Effector memory CD8-positive, alpha-beta T cell (primary cell): Measurements from ENCODE around the gene CSKMT.
"Not testable (repeated sequence)": the region's sequence is repeated elsewhere in the genome, so short reads cannot be mapped to it uniquely, and the experiment has no call there.

Source experiments
- ATAC-seq: fragments of 150-1000 bp; cut with Tn5 transposase; replicated peaks from 2 replicates; pipeline ENCODE4 v1.10.0; 2021; ENCODE audit warnings: mild to moderate bottlenecking, moderate library complexity
- DNase-seq, 3 experiments: peaks; one replicate each; pipeline ENCODE4 v3.0.0; 2021
- H3K27ac Mint-ChIP-seq, 2 donors: one replicate each; pipeline ENCODE4 v1.8.0; 2022; ENCODE audit warnings: mild to moderate bottlenecking in 2 of 2, mixed read lengths in 2 of 2, moderate library complexity in 2 of 2
- H3K27me3 Mint-ChIP-seq, 2 donors: one replicate each; pipeline ENCODE4 v1.8.0; 2022; ENCODE audit warnings: mixed read lengths in 2 of 2
- H3K36me3 Mint-ChIP-seq: one replicate; pipeline ENCODE4 v1.8.0; 2022; ENCODE audit warnings: mild to moderate bottlenecking, moderate library complexity, mixed read lengths; ENCODE audit not compliant: insufficient read depth
- H3K4me1 Mint-ChIP-seq, 2 donors: one replicate each; pipeline ENCODE4 v1.8.0; 2022; ENCODE audit warnings: low read depth in 2 of 2, mixed read lengths in 2 of 2
- H3K4me3 Mint-ChIP-seq, 2 donors: one replicate each; pipeline ENCODE4 v1.8.0; 2022; ENCODE audit warnings: mild to moderate bottlenecking in 2 of 2, mixed read lengths in 2 of 2, moderate library complexity in 2 of 2
- H3K9me3 Mint-ChIP-seq, 2 donors: one replicate each; pipeline ENCODE4 v1.8.0; 2022; ENCODE audit warnings: mixed read lengths in 2 of 2
- total RNA-seq, 9 experiments: gene quantifications; one replicate each; lab custom pipeline; 2026; lab: John Stamatoyannopoulos, UW

Gene CSKMT, protein sequence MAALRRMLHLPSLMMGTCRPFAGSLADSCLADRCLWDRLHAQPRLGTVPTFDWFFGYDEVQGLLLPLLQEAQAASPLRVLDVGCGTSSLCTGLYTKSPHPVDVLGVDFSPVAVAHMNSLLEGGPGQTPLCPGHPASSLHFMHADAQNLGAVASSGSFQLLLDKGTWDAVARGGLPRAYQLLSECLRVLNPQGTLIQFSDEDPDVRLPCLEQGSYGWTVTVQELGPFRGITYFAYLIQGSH
- total RNA-seq: 3.7 to 16.6 (median 9.0) reads per million in 9 experiments

DNA sequence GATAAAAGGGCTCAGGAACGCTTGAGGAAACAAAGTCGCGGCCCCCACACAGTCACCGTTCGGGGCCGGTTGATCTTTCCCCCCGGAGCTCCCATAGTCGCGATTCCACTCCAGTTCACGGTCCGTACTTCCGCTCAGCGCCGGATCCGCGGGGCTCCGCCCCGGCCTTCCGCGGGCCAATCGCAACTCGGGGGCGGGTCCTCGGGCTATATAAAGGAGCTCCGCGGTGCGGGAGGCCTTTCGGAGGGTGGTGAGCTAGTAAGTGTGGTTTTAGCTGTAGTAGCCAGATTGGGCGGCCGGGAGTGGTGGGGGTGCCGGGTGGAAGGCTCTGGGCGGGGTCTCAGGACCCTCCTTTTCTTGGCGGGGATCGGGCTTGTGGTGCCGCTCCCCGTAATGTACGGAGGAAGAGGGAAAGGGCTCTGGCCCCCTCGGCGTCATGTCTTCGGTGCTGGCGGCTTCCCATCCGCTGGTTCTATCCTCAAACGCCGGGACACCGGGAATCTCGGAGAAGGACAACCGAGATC, at the start of gene CSKMT, which contains the start of gene C11orf98:
CSKMT (plus strand) TSS at position 238 of the 524 bp plus-strand sequence. CDS start 568 bp downstream, outside the sequence.
C11orf98 (minus strand) TSS at position 136 of the 524 bp plus-strand sequence; CDS start at position 95, 41 bp downstream.
- Mint-ChIP-seq H3K36me3 (peaks cover 39% of the 10 kb centered on the region), H3K27me3 (no peaks in the 10 kb centered on the region), H3K4me1 (peaks cover 17 to 28% of the 10 kb centered on the region in 2 donors), H3K27ac (peak within 1 kb of the TSS; percentile 96 to 98), H3K9me3 (no peaks in the 10 kb centered on the region), H3K4me3 (peak within 1 kb of the TSS; percentile 95 to 96)
- ATAC-seq (peak; percentile 88), DNase-seq (peak; percentile 96 to 97 (median 97))

DNA sequence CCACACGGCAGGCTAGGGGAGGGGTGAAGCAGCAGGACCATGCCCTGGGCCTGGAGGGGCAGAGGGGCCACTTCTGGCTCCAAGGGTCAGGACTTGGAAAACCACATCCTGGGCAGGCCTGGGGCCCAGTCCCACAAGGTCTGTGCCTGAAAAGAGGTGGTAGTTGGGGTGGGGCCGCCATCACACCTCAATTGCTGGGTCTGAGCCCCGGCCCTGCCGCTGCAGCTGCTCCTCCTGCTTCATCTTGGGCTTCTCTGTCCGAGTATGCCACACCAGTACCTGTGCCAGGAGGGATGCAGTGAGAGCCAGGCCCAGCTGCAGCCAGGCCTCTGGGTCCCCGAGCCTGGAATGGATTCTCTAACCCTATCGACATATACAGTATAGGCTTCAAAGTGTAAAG, 49.6 kb upstream of the CSKMT start:
- H3K27me3 Mint-ChIP-seq: no peaks in the 10 kb centered on the region
- ATAC-seq: no peak
- DNase-seq: no peak
- H3K27ac Mint-ChIP-seq: no peak overlapping the region
- peaks cover 34% of the 10 kb centered on the region for H3K36me3 Mint-ChIP-seq
- H3K9me3 Mint-ChIP-seq: no peaks in the 10 kb centered on the region
- H3K4me3 Mint-ChIP-seq: no peak overlapping the region
- H3K4me1 Mint-ChIP-seq: peaks cover 25 to 40% of the 10 kb centered on the region in 2 donors

DNA sequence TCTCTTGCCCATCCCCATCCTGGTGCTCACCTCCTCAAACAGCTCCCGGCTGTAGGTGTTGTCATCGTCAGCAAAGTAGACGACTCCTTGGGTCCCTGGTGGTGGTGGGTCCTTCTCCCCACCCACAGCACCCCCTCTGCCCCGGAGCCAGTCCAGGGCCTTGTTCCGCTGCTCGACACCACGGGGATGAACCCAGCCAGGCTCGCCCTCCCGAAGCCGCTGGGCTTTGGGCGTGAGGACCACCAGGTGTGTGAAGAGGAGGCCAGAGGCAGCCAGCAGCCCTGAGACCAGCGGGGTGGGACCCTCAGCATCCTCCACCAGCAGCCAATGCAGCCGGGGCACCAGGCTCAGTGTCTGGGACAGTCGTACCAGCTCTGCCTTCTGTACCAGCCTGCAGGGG, 48.2 kb upstream of the CSKMT start:
- DNase-seq, H3K9me3 Mint-ChIP-seq, H3K4me3 Mint-ChIP-seq, ATAC-seq, H3K27me3 Mint-ChIP-seq: not testable (repeated sequence)
- Mint-ChIP-seq H3K27ac (peak overlapping the region; percentile 41 to 44), H3K4me1 (peaks cover 23 to 37% of the 10 kb centered on the region in 2 donors), H3K36me3 (peaks cover 32% of the 10 kb centered on the region)

DNA sequence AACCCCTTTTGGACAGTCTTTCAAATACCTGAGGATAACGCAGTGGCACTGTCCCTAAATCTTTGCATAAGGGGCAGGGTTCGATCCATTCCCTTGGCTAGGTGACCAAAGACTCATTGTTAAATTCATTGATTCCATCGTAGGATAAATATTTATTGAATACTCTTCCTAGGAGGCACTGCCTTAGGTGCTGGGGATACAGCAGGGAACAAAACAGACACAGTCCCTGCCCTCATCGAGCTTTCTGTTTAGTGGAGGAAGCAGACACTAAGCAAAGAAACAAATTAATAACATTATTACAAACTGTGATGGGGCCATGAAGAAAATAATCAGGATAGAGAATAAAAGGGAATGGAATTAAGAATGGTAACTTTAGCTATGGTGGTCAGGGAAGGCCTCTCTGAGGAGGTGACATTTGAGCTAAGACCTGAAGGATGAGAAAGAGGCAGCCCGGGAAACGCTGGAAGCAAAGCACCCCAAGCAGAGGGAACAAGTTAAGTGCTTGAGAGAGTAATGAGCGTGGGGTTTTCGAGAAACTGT, 44.0 kb upstream of the CSKMT start:
- Mint-ChIP-seq H3K9me3 (no peaks in the 10 kb centered on the region), H3K27me3 (no peaks in the 10 kb centered on the region), H3K27ac (peak overlapping the region; percentile 92 to 97), H3K36me3 (peaks cover 45% of the 10 kb centered on the region), H3K4me1 (peaks cover 18 to 20% of the 10 kb centered on the region in 2 donors), H3K4me3 (peak overlapping the region; percentile 80 to 91)
- no peak for DNase-seq
- ATAC-seq: no peak

DNA sequence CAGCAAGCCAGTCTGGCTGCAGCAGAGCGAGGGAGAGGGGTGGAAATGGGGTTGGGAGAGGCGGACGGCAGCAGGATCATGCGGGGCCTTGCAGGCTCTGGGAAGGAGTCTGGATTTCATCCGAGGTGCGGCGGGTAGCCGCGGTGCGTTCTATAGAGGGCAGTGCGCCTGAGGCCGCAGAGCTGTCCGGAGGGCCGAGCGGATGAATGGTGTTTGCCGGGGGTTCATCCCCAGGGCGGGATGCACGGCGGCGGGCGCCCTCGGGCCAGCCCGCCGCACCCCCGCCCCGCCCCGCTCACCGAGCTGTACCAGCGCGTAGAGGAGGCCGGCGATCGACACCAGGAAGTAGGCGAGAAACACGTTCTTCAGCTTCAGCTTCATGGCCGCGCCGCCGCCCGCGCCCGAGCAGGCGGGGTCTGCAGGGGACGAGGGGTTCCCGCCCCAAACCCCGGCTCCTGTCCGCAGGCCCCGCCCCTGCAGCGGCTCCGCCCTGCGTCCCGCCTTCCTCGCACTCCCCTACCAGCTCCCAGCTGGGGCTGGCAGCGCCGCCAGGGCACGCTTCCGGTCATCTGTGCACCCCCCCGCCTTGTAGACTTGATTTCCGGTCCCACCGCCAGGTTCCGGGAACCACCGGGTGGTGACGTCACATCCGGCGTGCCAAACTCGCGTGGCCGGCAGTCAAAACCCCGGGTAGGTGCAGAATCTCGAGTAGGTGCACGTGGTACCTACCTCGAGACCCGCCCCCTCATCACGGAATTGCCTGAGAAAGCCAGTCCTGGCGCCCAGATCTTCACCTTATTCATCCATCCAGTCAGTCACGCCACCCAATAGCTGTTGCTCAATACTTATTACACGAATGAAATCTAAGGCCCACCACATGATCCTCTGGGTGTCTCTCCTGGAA, 43.3 kb upstream of the CSKMT start, which contains the start of gene B3GAT3:
B3GAT3 (minus strand) TSS at position 420 of the 904 bp plus-strand sequence; CDS start at position 381, 39 bp downstream.
- H3K27me3 Mint-ChIP-seq: no peaks in the 10 kb centered on the region
- ATAC-seq: peak; percentile 85

DNA sequence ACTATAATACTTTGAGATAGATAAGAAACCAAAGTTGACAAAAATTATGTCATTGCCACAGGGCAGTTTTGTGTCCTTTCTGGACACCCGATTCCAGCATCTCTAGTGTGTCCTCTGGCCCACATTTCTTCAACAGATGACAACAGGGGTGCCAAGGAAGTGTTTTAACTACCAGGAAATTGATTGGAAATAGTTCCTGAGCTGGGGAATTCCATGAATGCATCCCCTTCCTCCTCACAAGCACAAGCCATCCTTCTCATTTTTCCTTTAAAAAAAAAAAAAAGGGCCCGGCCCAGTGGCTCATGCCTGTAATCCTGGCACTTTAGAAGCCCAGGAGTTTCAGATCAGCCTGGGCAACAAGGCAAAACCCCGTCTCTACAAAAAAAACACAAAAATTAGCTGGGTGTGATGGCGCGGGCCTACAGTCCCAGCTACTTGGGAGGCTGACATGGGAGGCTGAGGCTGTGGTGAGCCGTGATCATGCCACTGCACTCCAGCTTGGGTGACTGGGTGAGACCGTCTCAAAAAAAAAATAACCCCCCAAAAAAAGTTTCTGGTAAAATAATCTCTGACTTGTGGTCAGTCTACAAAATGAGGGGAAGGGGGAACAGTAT, 42.5 kb upstream of the CSKMT start:
- H3K36me3 Mint-ChIP-seq: peaks cover 39% of the 10 kb centered on the region
- H3K9me3 Mint-ChIP-seq: no peaks in the 10 kb centered on the region
- peak overlapping the region; percentile 92 to 97 for H3K27ac Mint-ChIP-seq

More for the DNA sequence above, 43.3 kb upstream of the CSKMT start, which contains the start of gene B3GAT3:
- peak; percentile 95 to 97 (median 96) for DNase-seq
- Mint-ChIP-seq H3K4me3 (peak within 1 kb of the TSS; percentile 80 to 91), H3K4me1 (peaks cover 18 to 20% of the 10 kb centered on the region in 2 donors), H3K36me3 (peaks cover 44% of the 10 kb centered on the region), H3K9me3 (no peaks in the 10 kb centered on the region), H3K27ac (peak within 1 kb of the TSS; percentile 92 to 97)

DNA sequence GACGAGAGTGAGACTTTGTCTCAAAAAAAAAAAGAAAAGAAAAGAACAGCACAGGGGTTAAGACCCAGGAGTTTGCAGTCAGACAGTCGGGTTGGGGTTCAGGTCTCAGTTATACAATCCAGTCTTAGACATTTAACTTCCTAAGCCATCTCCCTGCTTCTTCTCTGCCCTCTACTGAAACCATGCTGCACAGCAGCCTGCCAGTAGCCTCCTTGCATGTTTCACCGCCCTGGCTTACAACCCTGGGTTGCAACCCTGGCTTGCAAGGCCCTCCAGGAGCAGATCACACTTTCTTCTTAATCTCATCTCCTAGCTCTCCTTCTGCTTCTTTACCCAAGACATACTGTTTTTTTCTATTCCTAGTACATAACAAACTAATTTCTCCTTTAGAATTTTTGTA, 37.4 kb upstream of the CSKMT start:
- no peak overlapping the region for H3K27ac Mint-ChIP-seq
- DNase-seq (no peak), ATAC-seq (no peak)
- no peaks in the 10 kb centered on the region for H3K9me3 Mint-ChIP-seq
- H3K4me1 Mint-ChIP-seq: no peaks in the 10 kb centered on the region
- H3K27me3 Mint-ChIP-seq: no peaks in the 10 kb centered on the region
- peaks cover 59% of the 10 kb centered on the region for H3K36me3 Mint-ChIP-seq
- H3K4me3 Mint-ChIP-seq: no peak overlapping the region

More for the DNA sequence above, 42.5 kb upstream of the CSKMT start:
- ATAC-seq: no peak
- no peak for DNase-seq
- peak overlapping the region; percentile 80 to 91 for H3K4me3 Mint-ChIP-seq
- peaks cover 18 to 20% of the 10 kb centered on the region in 2 donors for H3K4me1 Mint-ChIP-seq
- no peaks in the 10 kb centered on the region for H3K27me3 Mint-ChIP-seq

DNA sequence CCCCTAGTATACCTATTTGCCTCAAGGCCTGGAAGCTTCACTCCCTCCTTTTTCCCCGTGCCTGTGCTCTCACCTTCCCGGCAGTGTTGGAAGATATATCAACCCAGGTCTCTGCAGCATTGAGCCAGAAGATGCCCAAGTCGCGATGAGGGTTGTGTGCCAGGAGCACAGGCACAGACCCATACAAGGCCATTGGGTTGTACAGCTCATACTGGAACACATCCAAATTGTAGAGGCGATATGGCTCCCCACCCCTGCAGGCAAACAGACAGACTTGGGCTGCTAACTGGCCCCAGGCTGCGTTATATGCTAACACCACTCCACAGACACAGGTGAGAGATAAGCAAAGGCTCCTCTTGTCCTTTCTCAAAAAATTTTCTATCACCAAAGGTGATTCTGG, 32.6 kb upstream of the CSKMT start:
- no peaks in the 10 kb centered on the region for H3K9me3 Mint-ChIP-seq
- peaks cover 1 to 12% of the 10 kb centered on the region in 2 donors for H3K4me1 Mint-ChIP-seq
- no peak for DNase-seq
- H3K4me3 Mint-ChIP-seq: no peak overlapping the region
- peaks cover 92% of the 10 kb centered on the region for H3K36me3 Mint-ChIP-seq
- peak overlapping the region; percentile 50 to 52 for H3K27ac Mint-ChIP-seq
- no peak for ATAC-seq
- no peaks in the 10 kb centered on the region for H3K27me3 Mint-ChIP-seq

DNA sequence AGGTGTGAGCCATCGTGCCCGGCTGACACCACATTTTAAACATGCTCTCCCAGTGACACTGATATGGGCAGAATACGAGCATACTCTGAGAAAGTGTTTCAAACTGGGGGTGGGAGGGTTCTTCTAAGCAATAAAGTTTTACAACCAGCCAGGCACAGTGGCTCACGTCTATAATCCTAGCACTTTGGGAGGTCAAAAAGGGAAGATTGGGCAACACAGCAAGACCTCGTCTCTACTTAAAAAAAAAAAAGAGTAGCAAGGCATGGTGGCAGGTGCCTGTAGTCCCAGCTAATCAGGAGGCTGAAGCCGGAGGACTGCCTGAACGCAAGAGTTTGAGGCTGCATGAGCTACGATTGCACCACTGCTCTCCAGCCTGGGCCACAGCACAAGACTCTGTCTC, 20.9 kb upstream of the CSKMT start:
- no peaks in the 10 kb centered on the region for H3K9me3 Mint-ChIP-seq

DNA sequence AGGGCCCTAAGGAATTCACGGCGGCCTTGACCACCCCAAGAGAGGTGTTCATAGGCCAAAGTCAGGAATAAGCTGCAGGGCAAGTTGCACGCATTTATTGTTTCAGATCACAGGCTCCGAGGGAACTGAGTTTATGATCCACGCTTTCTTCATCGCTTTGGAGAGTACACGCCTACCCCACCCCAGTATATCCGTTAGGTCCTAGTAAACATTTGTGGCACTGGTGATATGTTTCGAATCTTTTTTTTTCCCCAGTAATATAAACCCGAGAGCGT, 19.5 kb upstream of the CSKMT start:
- peak overlapping the region; percentile 86 to 93 for H3K4me3 Mint-ChIP-seq

More for the DNA sequence above, 20.9 kb upstream of the CSKMT start:
- Mint-ChIP-seq H3K4me1 (peaks cover 16 to 18% of the 10 kb centered on the region in 2 donors), H3K27me3 (no peaks in the 10 kb centered on the region), H3K36me3 (peaks cover 43% of the 10 kb centered on the region), H3K4me3 (peak overlapping the region in 1 of 2 donors; percentile 43), H3K27ac (peak overlapping the region; percentile 12 to 87)
- ATAC-seq: no peak
- no peak for DNase-seq

DNA sequence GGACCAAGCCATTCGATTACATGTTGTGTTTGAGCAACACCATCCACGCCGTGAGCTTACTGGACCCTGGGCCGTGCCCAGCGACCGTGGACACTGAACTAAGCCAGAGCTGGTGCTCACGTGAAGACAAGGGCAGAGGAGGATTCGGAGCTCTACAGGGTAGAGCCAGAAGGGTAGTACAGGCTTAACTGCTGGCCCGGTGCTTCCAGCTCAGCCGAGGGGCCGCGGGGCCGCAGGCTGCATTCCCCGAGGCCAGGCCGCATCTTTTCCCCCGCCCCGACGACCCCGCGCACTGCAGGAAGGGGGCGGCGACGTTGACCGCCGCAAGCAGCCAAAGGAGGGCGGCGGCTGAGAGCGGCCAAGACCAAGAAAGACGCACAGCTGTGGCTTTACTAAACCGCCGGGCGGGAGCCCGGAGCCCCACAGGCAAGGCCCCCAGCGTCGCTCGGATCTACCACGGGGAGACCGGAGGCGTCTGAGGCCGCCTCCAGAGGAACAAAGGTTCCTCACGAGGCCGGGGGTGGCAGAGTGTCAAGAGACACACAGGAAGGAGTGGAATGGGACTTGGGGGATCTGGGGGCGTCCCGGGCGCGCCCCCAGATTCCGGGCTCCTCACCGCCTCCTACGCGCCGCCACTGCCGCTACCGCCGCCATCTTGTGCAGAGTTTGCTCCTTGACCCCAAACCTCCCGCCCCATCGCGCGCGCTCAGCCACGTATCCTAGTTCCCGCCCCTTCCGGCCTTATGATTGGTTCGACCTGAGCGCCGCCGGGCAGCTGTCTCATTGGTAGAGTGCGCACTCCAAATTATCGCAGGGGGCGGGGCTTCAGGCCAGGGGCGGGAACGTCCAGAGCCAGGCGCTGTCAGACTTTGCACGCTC, 18.9 kb upstream of the CSKMT start, which contains the start of gene GANAB:
GANAB (minus strand) TSS at position 668 of the 879 bp plus-strand sequence; CDS start at position 654, 14 bp downstream.
- Mint-ChIP-seq H3K27me3 (no peaks in the 10 kb centered on the region), H3K36me3 (peaks cover 35% of the 10 kb centered on the region), H3K4me3 (peak within 1 kb of the TSS; percentile 86 to 93), H3K9me3 (no peaks in the 10 kb centered on the region), H3K4me1 (peaks cover 9 to 17% of the 10 kb centered on the region in 2 donors), H3K27ac (peak within 1 kb of the TSS; percentile 86 to 96)
- DNase-seq (peak; percentile 96 to 98 (median 96)), ATAC-seq (peak; percentile 98)

More for the DNA sequence above, 19.5 kb upstream of the CSKMT start:
- ATAC-seq (no peak), DNase-seq (no peak)
- H3K36me3 Mint-ChIP-seq: peaks cover 35% of the 10 kb centered on the region
- peaks cover 9 to 15% of the 10 kb centered on the region in 2 donors for H3K4me1 Mint-ChIP-seq
- peak overlapping the region; percentile 86 to 96 for H3K27ac Mint-ChIP-seq
- no peaks in the 10 kb centered on the region for H3K27me3 Mint-ChIP-seq
- no peaks in the 10 kb centered on the region for H3K9me3 Mint-ChIP-seq
